Measurements from ENCODE around the gene STK32C. TPM values are rescaled to one million over a fixed set of nuclear protein-coding genes. Genes with fewer than 3 reads are reported as not detected.

The STK32C gene
- total and polyA plus RNA-seq, 10 of the 15 experiments (the other 5 are each of a cell fraction or from before 2014, with no cell fraction given) = 1.5 to 18.1 (median 6.4) TPM

DNA sequence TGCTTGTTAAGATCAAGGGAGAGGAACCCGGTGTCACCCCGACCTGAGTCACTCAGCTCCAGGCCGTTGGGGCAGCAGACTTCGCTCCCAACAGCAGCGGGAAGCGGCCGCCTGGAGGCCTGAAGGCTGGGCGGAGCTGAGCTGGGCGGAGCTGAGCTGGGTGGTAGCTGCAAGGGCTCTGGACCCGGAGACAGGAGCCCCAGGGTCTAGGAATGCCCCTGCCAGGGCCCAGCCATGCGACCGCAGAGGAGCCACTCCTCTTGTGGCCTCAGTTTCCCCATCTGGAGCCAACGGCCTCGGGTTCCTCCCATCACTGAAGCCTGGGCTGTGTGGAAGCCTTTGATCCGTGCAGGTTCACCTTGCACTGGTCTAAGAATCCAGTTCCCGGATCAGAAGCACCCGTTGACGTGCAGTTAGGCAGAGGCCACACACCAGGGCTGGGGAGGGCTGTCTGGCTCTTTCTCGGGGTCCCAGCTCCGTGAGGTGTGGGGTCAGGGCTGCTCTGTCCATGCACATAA, 142.9 kb downstream of the STK32C start:
- no peak overlapping the region for H3K4me2 ChIP-seq (ENCODE audit: control insufficient read depth, insufficient read depth)
- ChIA-PET POLR2A (no interaction called here), SMC1A (ENCODE audit: uncharacterized antibody, unreplicated experiment) (no interaction called here), CTCF (no interaction called here), RAD21 (ENCODE audit: unreplicated experiment) (no interaction called here)
- intact Hi-C loops (cut with micrococcal nuclease; ENCODE audit: unreplicated experiment) (no loop called here), in situ Hi-C loops (cut with MboI) (no loop called here)
- no peaks in the 10 kb centered on the region for H3K79me2 ChIP-seq (ENCODE audit: control insufficient read depth, insufficient read depth, low read length)
- no peaks in the 10 kb centered on the region for H3K9me3 ChIP-seq (replicated peaks; ENCODE audit: control insufficient read depth, insufficient read depth, low read length)
- no peak for FAIRE-seq
- no peak overlapping the region for H3K9ac ChIP-seq (ENCODE audit: control insufficient read depth, insufficient read depth, low read length)
- no peak for ATAC-seq
- no TSS peak for BruUV-seq (replicated peaks)
- H3K4me3 ChIP-seq = no peak overlapping the region
- H2AFZ ChIP-seq (ENCODE audit: control insufficient read depth, low read depth, low read length) = no peak overlapping the region
- 28% methylated on average over 17 of the region's 20 CpGs for WGBS (ENCODE audit: insufficient coverage, insufficient replicate concordance, low lambda C conversion rate, missing lambda C conversion rate)
- TF ChIP-seq FOXK2 (IDR thresholded peaks at IDR 0.05) (no peak), JUNB (IDR thresholded peaks at IDR 0.05) (no peak), ESRRA (IDR thresholded peaks at IDR 0.05; ENCODE audit: low read length) (no peak), PBX3 (IDR thresholded peaks at IDR 0.05; ENCODE audit: insufficient replicate concordance, low read depth, low read length) (no peak), ZBED1 (IDR thresholded peaks at IDR 0.05; ENCODE audit: borderline replicate concordance) (no peak), SMAD5 (IDR thresholded peaks at IDR 0.05; ENCODE audit: low read depth) (no peak), PML (IDR thresholded peaks at IDR 0.05; ENCODE audit: low read length) (no peak), RELB (IDR thresholded peaks at IDR 0.05; ENCODE audit: low read depth) (no peak), NFXL1 (IDR thresholded peaks at IDR 0.05; ENCODE audit: borderline replicate concordance) (no peak), TCF7 (IDR thresholded peaks at IDR 0.05; ENCODE audit: borderline replicate concordance) (no peak), GABPA (IDR thresholded peaks at IDR 0.05; ENCODE audit: low read depth) (no peak), POLR2A (IDR thresholded peaks at IDR 0.05; ENCODE audit: low read depth, low read length) (no peak), CHD2 (IDR thresholded peaks at IDR 0.05; ENCODE audit: borderline replicate concordance, low read depth, low read length) (no peak), POLR2AphosphoS5 (IDR thresholded peaks at IDR 0.05; ENCODE audit: low read length) (no peak), SUPT20H (IDR thresholded peaks at IDR 0.05; ENCODE audit: borderline replicate concordance, control insufficient read depth, low read depth, low read length) (no peak), E2F4 (IDR thresholded peaks at IDR 0.05; ENCODE audit: low read depth, low read length) (no peak), SPI1 (IDR thresholded peaks at IDR 0.05; ENCODE audit: borderline replicate concordance, insufficient read depth, low read depth, low read length) (no peak)
- TF ChIP-seq, protein P1, sequence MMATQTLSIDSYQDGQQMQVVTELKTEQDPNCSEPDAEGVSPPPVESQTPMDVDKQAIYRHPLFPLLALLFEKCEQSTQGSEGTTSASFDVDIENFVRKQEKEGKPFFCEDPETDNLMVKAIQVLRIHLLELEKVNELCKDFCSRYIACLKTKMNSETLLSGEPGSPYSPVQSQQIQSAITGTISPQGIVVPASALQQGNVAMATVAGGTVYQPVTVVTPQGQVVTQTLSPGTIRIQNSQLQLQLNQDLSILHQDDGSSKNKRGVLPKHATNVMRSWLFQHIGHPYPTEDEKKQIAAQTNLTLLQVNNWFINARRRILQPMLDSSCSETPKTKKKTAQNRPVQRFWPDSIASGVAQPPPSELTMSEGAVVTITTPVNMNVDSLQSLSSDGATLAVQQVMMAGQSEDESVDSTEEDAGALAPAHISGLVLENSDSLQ (IDR thresholded peaks at IDR 0.05) = no peak
- H3K27me3 ChIP-seq (replicated peaks in 1 of 2; ENCODE audit: control insufficient read depth in 2 of 2, insufficient read depth in 2 of 2, low read length in 1 of 2) = no peaks in the 10 kb centered on the region
- H3K36me3 ChIP-seq (ENCODE audit: control insufficient read depth in 2 of 2, insufficient read depth in 2 of 2, low read length in 1 of 2) = no peaks in the 10 kb centered on the region
- H3K27ac ChIP-seq (ENCODE audit: control insufficient read depth, insufficient read depth) = no peak overlapping the region
- H3K4me1 ChIP-seq (ENCODE audit: control insufficient read depth, insufficient read depth, low read length) = peaks cover 3% of the 10 kb centered on the region; the same call in 1 of the 2 replicates
- DNase-seq (ENCODE audit: low read depth, low spot score) = no peak
- no peaks in the 10 kb centered on the region for H4K20me1 ChIP-seq (ENCODE audit: control insufficient read depth, insufficient read depth)

All from GM12878 (cell line).